Kidney (tissue), 14 donors: ENCODE measurements around the gene SFXN5. TPM values are rescaled to one million over a fixed set of nuclear protein-coding genes. Genes with fewer than 3 reads are reported as not detected.
A peak's percentile ranks its signal among the peaks of the same experiment; 100 is the strongest.

Experiments used
- DNase-seq, 5 donors: peaks; one replicate each; pipeline ENCODE4 v3.0.0-alpha.2; 2013 to 2020
- FAIRE-seq: peaks from 2 replicates; lab custom pipeline; 2012; peaks lifted over from hg19 to GRCh38; lab: Jason Lieb, UNC
- H3K27ac ChIP-seq, 2 donors: one replicate each; pipeline ENCODE4 v1.7.0; 2013; ENCODE audit warnings: low read depth in 2 of 2, low read length in 2 of 2, inconsistent platforms in 1 of 2
- H3K27me3 ChIP-seq: one replicate; pipeline ENCODE4 v1.7.1; 2013; ENCODE audit warnings: low read length, inconsistent platforms; ENCODE audit not compliant: control insufficient read depth, insufficient read depth
- H3K36me3 ChIP-seq, 3 donors: one replicate each; pipeline versions ENCODE4 v1.7.0 to v1.7.1; 2013; ENCODE audit warnings: low read length in 3 of 3, control low read depth in 1 of 3, inconsistent platforms in 1 of 3; ENCODE audit not compliant: insufficient read depth in 3 of 3, control insufficient read depth in 2 of 3
- H3K4me1 ChIP-seq, 3 donors: one replicate each; pipeline versions ENCODE4 v1.7.0 to v1.7.1; 2013; ENCODE audit warnings: low read length in 3 of 3, inconsistent platforms in 1 of 3, low read depth in 1 of 3; ENCODE audit not compliant: control insufficient read depth in 2 of 3, insufficient read depth in 2 of 3
- H3K4me3 ChIP-seq, 3 donors: one replicate each; pipeline versions ENCODE4 v1.7.0 to v1.8.1; 2013; ENCODE audit warnings: low read length in 3 of 3, control low read depth in 1 of 3, inconsistent platforms in 1 of 3
- H3K9ac ChIP-seq, 3 donors: one replicate each; pipeline versions ENCODE4 v1.7.0 to v1.7.1; 2013; ENCODE audit warnings: low read length in 3 of 3, control low read depth in 1 of 3, inconsistent platforms in 1 of 3
- H3K9me3 ChIP-seq, 3 donors: one replicate each; pipeline versions ENCODE4 v1.7.0 to v1.7.1; 2013; ENCODE audit warnings: low read length in 3 of 3, control low read depth in 1 of 3, inconsistent platforms in 1 of 3; ENCODE audit not compliant: control insufficient read depth in 2 of 3, insufficient read depth in 1 of 3
- intact Hi-C: fragments of 100-400 bp; cut with DNase I; formaldehyde crosslinking; loops from one replicate; pipeline ENCODE4 v1.11.1; 2022
- polyA plus RNA-seq: library from polyadenylated mRNA; stranded (reverse); fragments of 350-450 nt; fragmentation: Illumina TruSeq; extraction: RNeasy Lipid Tissue Mini Kit (QIAGEN cat#74804); gene quantifications from one replicate; pipeline ENCODE4 v1.2.3, GENCODE V29; 2014; ENCODE audit warnings: low read depth, low replicate concordance; ENCODE audit not compliant: insufficient read depth
- total RNA-seq: library from RNA; stranded (reverse); fragmentation: NEBNext Ultra II Directional; extraction: Animal tissue kit (Norgen Biotek cat#: 25700); gene quantifications from one replicate; pipeline ENCODE4 v1.2.1, GENCODE V29; 2021
- TF ChIP-seq, protein P1 (sequence below): IDR thresholded peaks from 3 replicates; pipeline ENCODE4 v1.5.1; 2012; ENCODE audit warnings: mild to moderate bottlenecking, moderate library complexity, borderline replicate concordance; ENCODE audit not compliant: insufficient read depth; ENCODE audit errors: extremely low read depth
- donor health status: control.
- donor health status: control.
- donor health status: control.
- donor health status: control.
- donor health status: control.
- donor health status: DM: yes; HTN: yes; CAD: no.
- donor health status: Normal renal cell carcinoma (clear cell type).

The SFXN5 gene
- total and polyA plus RNA-seq, 2 donors from 2014 or later, result 21.4 to 35.9 TPM

DNA sequence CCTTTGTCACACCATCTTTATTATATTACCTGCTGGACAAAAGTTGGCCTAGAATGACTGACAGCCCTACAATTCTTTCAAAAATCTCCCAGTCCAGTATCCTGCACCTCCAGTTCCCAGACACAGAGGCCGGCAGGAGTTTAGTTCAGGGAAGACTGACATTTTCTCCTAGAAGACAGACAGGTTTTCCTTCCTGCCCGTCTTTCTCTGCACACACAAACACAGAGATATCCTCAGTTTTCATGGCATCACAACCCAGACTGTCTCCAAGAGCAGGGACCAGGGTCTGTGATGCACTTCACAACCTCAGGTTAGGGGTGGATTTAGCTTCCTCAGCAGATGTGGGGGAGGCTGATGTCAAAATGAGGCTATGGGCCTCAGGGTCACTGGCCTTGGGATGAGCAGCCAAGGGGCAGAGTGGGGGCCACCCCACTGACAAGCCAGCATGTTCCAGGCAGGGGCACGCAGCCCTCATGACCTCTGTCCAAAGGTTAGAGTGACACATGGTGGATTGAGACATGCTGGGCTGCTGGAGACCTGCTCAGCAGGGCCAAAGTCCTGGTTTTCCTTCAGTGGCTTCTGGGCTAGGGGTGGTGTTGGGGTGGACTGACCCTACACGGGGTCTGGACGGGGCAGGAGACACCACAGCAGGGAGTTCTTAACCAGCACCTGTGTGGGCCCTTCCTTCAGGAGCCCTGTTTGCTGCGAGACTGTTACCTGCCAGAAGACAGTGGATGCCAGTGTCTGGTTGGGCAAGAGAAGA lies 70.5 kb downstream of the SFXN5 start:
- Histone ChIP-seq H3K9me3 (no peaks in the 10 kb centered on the region), H3K4me3 (no peak overlapping the region), H3K4me1 (peaks cover 0 to 16% (median 12%) of the 10 kb centered on the region in 3 donors), H3K27me3 (no peaks in the 10 kb centered on the region), H3K36me3 (peaks cover 0 to 4% (median 0%) of the 10 kb centered on the region in 3 donors), H3K9ac (no peak overlapping the region), H3K27ac (no peak overlapping the region)
- DNase-seq (peak in 2 of 5 donors; percentile 21 to 27), FAIRE-seq (no peak)
- TF ChIP-seq, protein P1, sequence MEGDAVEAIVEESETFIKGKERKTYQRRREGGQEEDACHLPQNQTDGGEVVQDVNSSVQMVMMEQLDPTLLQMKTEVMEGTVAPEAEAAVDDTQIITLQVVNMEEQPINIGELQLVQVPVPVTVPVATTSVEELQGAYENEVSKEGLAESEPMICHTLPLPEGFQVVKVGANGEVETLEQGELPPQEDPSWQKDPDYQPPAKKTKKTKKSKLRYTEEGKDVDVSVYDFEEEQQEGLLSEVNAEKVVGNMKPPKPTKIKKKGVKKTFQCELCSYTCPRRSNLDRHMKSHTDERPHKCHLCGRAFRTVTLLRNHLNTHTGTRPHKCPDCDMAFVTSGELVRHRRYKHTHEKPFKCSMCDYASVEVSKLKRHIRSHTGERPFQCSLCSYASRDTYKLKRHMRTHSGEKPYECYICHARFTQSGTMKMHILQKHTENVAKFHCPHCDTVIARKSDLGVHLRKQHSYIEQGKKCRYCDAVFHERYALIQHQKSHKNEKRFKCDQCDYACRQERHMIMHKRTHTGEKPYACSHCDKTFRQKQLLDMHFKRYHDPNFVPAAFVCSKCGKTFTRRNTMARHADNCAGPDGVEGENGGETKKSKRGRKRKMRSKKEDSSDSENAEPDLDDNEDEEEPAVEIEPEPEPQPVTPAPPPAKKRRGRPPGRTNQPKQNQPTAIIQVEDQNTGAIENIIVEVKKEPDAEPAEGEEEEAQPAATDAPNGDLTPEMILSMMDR, result no peak
- intact Hi-C loops, result no loop called here

DNA sequence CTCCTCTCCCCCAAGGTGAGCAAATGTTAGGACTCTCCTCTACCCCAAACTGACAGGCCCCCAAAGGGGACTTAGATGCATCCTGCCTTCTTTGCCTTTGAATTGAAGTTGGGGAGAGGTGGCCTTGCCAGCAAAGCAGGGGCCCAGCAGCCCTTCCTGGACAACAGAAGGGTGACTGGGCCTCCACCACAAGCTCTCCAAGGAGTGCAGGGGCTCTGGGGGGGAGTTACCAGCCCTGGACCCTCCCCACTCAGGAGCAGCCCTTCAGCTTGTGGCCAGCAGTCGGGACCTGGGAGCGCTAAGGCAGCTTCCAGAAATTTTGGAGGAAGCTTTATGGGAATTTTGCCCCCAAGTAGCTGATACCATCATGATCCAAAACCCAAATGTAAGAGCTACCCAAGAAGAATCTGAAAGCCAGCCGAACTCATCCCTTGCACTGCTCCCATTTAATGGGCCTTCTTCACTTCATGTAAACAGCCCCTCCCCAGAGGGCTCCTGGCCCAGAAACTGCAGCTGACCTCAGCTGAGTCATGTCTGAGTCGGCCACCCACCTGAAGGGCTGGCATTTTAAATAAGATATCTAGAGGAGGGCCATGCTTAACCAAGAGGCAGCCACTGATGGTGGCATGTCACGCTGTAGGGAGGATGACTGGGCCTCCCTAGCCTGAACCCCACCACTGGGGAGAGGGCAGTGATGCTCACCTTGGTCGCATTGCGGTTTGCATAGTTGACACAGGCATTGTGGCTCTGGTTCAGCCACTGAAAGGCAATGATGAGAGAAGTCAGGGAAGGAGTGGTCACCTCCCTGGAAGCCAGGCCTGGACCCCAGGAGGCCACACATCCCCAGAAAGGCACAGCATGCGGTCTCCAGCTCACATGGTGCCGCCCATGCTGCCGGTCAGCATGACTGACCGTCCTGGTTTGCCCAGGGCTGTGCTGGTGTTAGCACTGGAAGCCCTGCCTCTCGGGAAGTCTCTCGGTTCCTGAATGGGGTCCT lies 71.5 kb downstream of the SFXN5 start:
- Histone ChIP-seq H3K9me3 (no peaks in the 10 kb centered on the region), H3K27me3 (no peaks in the 10 kb centered on the region), H3K9ac (no peak overlapping the region), H3K4me1 (peaks cover 0 to 16% (median 13%) of the 10 kb centered on the region in 3 donors), H3K4me3 (no peak overlapping the region), H3K36me3 (peaks cover 0 to 4% (median 0%) of the 10 kb centered on the region in 3 donors), H3K27ac (peak overlapping the region in 1 of 2 donors; percentile 34)
- no peak for FAIRE-seq
- TF ChIP-seq, protein P1, result no peak
- intact Hi-C loops, result loop anchor here (10.0 kb wide), 1 partner anchor 165 kb away; no protein-coding TSS in a partner anchor
- DNase-seq, result peak in 1 of 5 donors; percentile 35

DNA sequence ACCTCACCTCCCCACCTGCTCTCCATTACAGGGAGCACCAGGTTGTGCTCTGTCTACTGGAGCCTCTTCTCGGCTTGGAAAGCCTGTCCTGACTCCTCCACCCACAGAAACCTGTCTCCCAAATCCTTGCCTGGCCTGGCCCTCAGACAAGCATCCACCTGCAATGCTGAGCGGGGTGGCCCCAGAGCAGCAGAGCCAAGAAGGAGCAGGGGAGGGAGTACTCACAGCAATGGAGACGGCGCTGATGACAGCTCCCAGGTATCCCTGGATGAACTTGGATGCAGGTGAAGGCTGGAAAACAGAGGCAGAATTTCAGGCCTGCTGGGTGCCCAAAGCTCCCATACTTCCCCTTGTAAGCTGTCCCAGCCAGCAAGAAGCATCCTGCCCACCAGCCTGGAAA lies 72.8 kb downstream of the SFXN5 start:
- intact Hi-C loops, result loop anchor here (10.0 kb wide), 1 partner anchor 166 kb away; no protein-coding TSS in a partner anchor
- no peak overlapping the region for H3K9ac ChIP-seq
- TF ChIP-seq, protein P1, result no peak
- FAIRE-seq (no peak), DNase-seq (no peak)
- no peaks in the 10 kb centered on the region for H3K9me3 ChIP-seq
- H3K4me1 ChIP-seq, result peaks cover 0 to 16% (median 13%) of the 10 kb centered on the region in 3 donors
- no peaks in the 10 kb centered on the region for H3K27me3 ChIP-seq
- H3K36me3 ChIP-seq, result peaks cover 0 to 4% (median 0%) of the 10 kb centered on the region in 3 donors
- no peak overlapping the region for H3K27ac ChIP-seq
- H3K4me3 ChIP-seq, result no peak overlapping the region
